HG03439 (cell line): Measurements from ENCODE around the gene PLS1.
"Not testable (repeated sequence)": the region's sequence is repeated elsewhere in the genome, so short reads cannot be mapped to it uniquely, and the experiment has no call there.

Experiments used
- ATAC-seq: cut with Tn5 transposase; IDR thresholded peaks from one replicate; pipeline ENCODE4 v1.9.1; 2021; ENCODE audit warnings: mild to moderate bottlenecking, moderate library complexity; ENCODE audit not compliant: unreplicated experiment

Gene PLS1

GRCh38 chr3:142680710-142681109 lies 84.5 kb downstream of the PLS1 start:
- ATAC-seq = no peak

- ATAC-seq = no peak
Measured at GRCh38 chr3:142690613-142691012, 94.4 kb downstream of the PLS1 start.

- ATAC-seq = no peak
Measured at GRCh38 chr3:142691527-142691926, 95.3 kb downstream of the PLS1 start.

GRCh38 chr3:142693136-142693853 lies 97.1 kb downstream of the PLS1 start:
- no peak for ATAC-seq

GRCh38 chr3:142694225-142694624 lies 98.0 kb downstream of the PLS1 start:
- no peak for ATAC-seq

- no peak for ATAC-seq
Measured at GRCh38 chr3:142705198-142705597, 109.0 kb downstream of the PLS1 start.

GRCh38 chr3:142706321-142707127 lies 110.3 kb downstream of the PLS1 start:
- no peak for ATAC-seq

GRCh38 chr3:142709207-142709606 lies 113.0 kb downstream of the PLS1 start:
- no peak for ATAC-seq

GRCh38 chr3:142714882-142715281 lies 118.7 kb downstream of the PLS1 start:
- ATAC-seq = not testable (repeated sequence)

- ATAC-seq = no peak
Measured at GRCh38 chr3:142716102-142716501, 119.9 kb downstream of the PLS1 start.

GRCh38 chr3:142723665-142723967 lies 127.4 kb downstream of the PLS1 start:
- ATAC-seq = no peak

- peak; percentile 96 for ATAC-seq
Measured at GRCh38 chr3:142723968-142724681, 127.9 kb downstream of the PLS1 start, which contains the start of gene TRPC1. TRPC1 (plus strand) TSS chr3:142724034; CDS start chr3:142724560, 526 bp downstream.

- ATAC-seq = peak; percentile 23
Measured at GRCh38 chr3:142724682-142725356, 128.6 kb downstream of the PLS1 start.

GRCh38 chr3:142725357-142725739 lies 129.2 kb downstream of the PLS1 start:
- no peak for ATAC-seq

- ATAC-seq = no peak
Measured at GRCh38 chr3:142726017-142726416, 129.8 kb downstream of the PLS1 start.

- no peak for ATAC-seq
Measured at GRCh38 chr3:142732066-142732465, 135.9 kb downstream of the PLS1 start.

- ATAC-seq = no peak
Measured at GRCh38 chr3:142734834-142735233, 138.6 kb downstream of the PLS1 start.

GRCh38 chr3:142735462-142735861 lies 139.3 kb downstream of the PLS1 start:
- no peak for ATAC-seq

- no peak for ATAC-seq
Measured at GRCh38 chr3:142738396-142738795, 142.2 kb downstream of the PLS1 start.

GRCh38 chr3:142746646-142747045 lies 150.5 kb downstream of the PLS1 start:
- ATAC-seq = no peak

GRCh38 chr3:142750531-142750930 lies 154.3 kb downstream of the PLS1 start:
- not testable (repeated sequence) for ATAC-seq
